IMR-90 (cell line): ENCODE measurements around the gene LRP1B. TPM values are rescaled to one million over a fixed set of nuclear protein-coding genes. Genes with fewer than 3 reads are reported as not detected.

Source experiments
- ATAC-seq: fragments of 200-7000 bp; cut with Tn5 transposase; 2 replicates; pipeline ENCODE4 v1.9.1; 2020; ENCODE audit warnings: low read depth, mild to moderate bottlenecking, moderate library complexity
- BruUV-seq: library from RNA; stranded (reverse); fragments of 400-500 nt; replicated peaks from 2 replicates; lab custom pipeline; 2021; lab: Mats Ljungman, UMichigan
- CTCF ChIA-PET: fragments of 300-600 bp; formaldehyde crosslinking; extraction: SDS; loops from one replicate; lab custom pipeline; 2021; ENCODE audit warnings: antibody characterized with exemption; lab: Yijun Ruan, JAX
- POLR2A ChIA-PET: fragments of 300-600 bp; sonication (Branson Sonifier 250); formaldehyde crosslinking; loops from one replicate; lab custom pipeline; 2022; ENCODE audit warnings: antibody characterized with exemption; ENCODE audit not compliant: unreplicated experiment; lab: Charles Lee
- DNase-seq: peaks from one replicate; pipeline ENCODE4 v3.0.0; 2013
- H2AFZ ChIP-seq: replicated peaks from 2 replicates; pipeline ENCODE3; 2013; ENCODE audit warnings: low read length, mild to moderate bottlenecking; ENCODE audit not compliant: poor library complexity
- H2AK5ac ChIP-seq: 2 replicates; pipeline ENCODE4 v1.6.1; 2013; ENCODE audit warnings: low read depth, low read length, inconsistent platforms
- H2AK9ac ChIP-seq: replicated peaks from 2 replicates; pipeline ENCODE3; 2013; ENCODE audit warnings: mild to moderate bottlenecking, low read depth, low read length, moderate library complexity; ENCODE audit not compliant: poor library complexity
- H2BK120ac ChIP-seq: 2 replicates; pipeline ENCODE4 v1.6.1; 2013; ENCODE audit warnings: low read depth, low read length, inconsistent platforms
- H2BK15ac ChIP-seq: 3 replicates; pipeline ENCODE4 v1.6.1; 2013; ENCODE audit warnings: low read depth, low read length, inconsistent platforms
- H2BK20ac ChIP-seq: 2 replicates; pipeline ENCODE4 v1.6.1; 2013; ENCODE audit warnings: low read depth, mild to moderate bottlenecking, inconsistent platforms, low read length, moderate library complexity
- H2BK5ac ChIP-seq: 2 replicates; pipeline ENCODE4 v1.6.1; 2013; ENCODE audit warnings: mild to moderate bottlenecking, low read depth, low read length, inconsistent platforms; ENCODE audit not compliant: poor library complexity, severe bottlenecking
- H3K14ac ChIP-seq: replicated peaks from 2 replicates; pipeline ENCODE4 v1.6.1; 2013; ENCODE audit warnings: low read depth, low read length, inconsistent platforms
- H3K18ac ChIP-seq: 2 replicates; pipeline ENCODE4 v1.6.1; 2013; ENCODE audit warnings: low read depth, low read length, control low read depth
- H3K23ac ChIP-seq: 2 replicates; pipeline ENCODE4 v1.6.1; 2013; ENCODE audit warnings: low read depth, low read length, inconsistent platforms
- H3K27ac ChIP-seq: 2 replicates; pipeline ENCODE4 v1.5.1; 2013; ENCODE audit warnings: mild to moderate bottlenecking, control low read depth, low read length; ENCODE audit not compliant: insufficient read depth
- H3K27me3 ChIP-seq: 2 replicates; pipeline ENCODE4 v1.6.1; 2013; ENCODE audit warnings: low read length; ENCODE audit not compliant: control insufficient read depth, insufficient read depth
- H3K36me3 ChIP-seq: 2 replicates; pipeline ENCODE4 v1.6.1; 2013; ENCODE audit warnings: low read length, mixed read lengths; ENCODE audit not compliant: control insufficient read depth, insufficient read depth
- H3K4ac ChIP-seq: 2 replicates; pipeline ENCODE4 v1.6.1; 2013; ENCODE audit warnings: low read depth, low read length, inconsistent platforms
- H3K4me1 ChIP-seq: 2 replicates; pipeline ENCODE4 v1.6.1; 2013; ENCODE audit warnings: low read length, mixed read lengths; ENCODE audit not compliant: control insufficient read depth, insufficient read depth
- H3K4me2 ChIP-seq: 2 replicates; pipeline ENCODE4 v1.6.1; 2013; ENCODE audit warnings: low read depth, mild to moderate bottlenecking, control low read depth, low read length, moderate library complexity
- H3K4me3 ChIP-seq: 2 replicates; pipeline ENCODE4 v1.5.1; 2013; ENCODE audit warnings: low read depth, mild to moderate bottlenecking, control low read depth, low read length, moderate library complexity; ENCODE audit not compliant: insufficient read depth
- H3K56ac ChIP-seq: 2 replicates; pipeline ENCODE4 v1.6.1; 2013; ENCODE audit warnings: low read length, inconsistent platforms; ENCODE audit not compliant: insufficient read depth; ENCODE audit errors: extremely low read depth
- H3K79me1 ChIP-seq, 2 experiments: 2 replicates each; pipeline ENCODE4 v1.6.1; 2013; ENCODE audit warnings: low read length in 2 of 2, inconsistent platforms in 1 of 2, low read depth in 1 of 2
- H3K9ac ChIP-seq: 2 replicates; pipeline ENCODE4 v1.6.1; 2013; ENCODE audit warnings: low read depth, low read length, control low read depth
- H3K9me1 ChIP-seq: 2 replicates; pipeline ENCODE4 v1.6.1; 2013; ENCODE audit warnings: low read length, inconsistent platforms; ENCODE audit not compliant: insufficient read depth
- H3K9me3 ChIP-seq: 2 replicates; pipeline ENCODE4 v1.6.1; 2013; ENCODE audit warnings: low read length; ENCODE audit not compliant: control insufficient read depth, insufficient read depth
- H4K20me1 ChIP-seq: 2 replicates; pipeline ENCODE4 v1.6.1; 2013; ENCODE audit warnings: low read length, inconsistent platforms; ENCODE audit not compliant: insufficient read depth
- H4K5ac ChIP-seq: 2 replicates; pipeline ENCODE4 v1.6.1; 2013; ENCODE audit warnings: mild to moderate bottlenecking, low read depth, low read length, control low read depth
- H4K8ac ChIP-seq, 2 experiments: 2 replicates each; pipeline ENCODE4 v1.6.1; 2013; ENCODE audit warnings: low read depth in 2 of 2, low read length in 2 of 2, control low read depth in 1 of 2, inconsistent platforms in 1 of 2
- H4K91ac ChIP-seq: 2 replicates; pipeline ENCODE4 v1.6.1; 2013; ENCODE audit warnings: low read depth, low read length, inconsistent platforms; ENCODE audit not compliant: insufficient read depth
- CEBPB ChIP-seq: IDR thresholded peaks from 2 replicates; pipeline ENCODE4 v1.6.1; 2012; ENCODE audit warnings: low read depth, low read length, improper control_type of control experiment
- MAFK ChIP-seq: IDR thresholded peaks from 2 replicates; pipeline ENCODE4 v1.6.1; 2012; ENCODE audit warnings: low read depth, low read length, improper control_type of control experiment
- MAZ ChIP-seq: IDR thresholded peaks from 2 replicates; pipeline ENCODE4 v1.6.1; 2012; ENCODE audit warnings: low read depth, mild to moderate bottlenecking, low read length, improper control_type of control experiment, moderate library complexity, borderline replicate concordance
- RFX5 ChIP-seq: IDR thresholded peaks from 2 replicates; pipeline ENCODE4 v1.8.0; 2012; ENCODE audit warnings: low read depth, mild to moderate bottlenecking, low read length, moderate library complexity
- SMC3 ChIP-seq: fragments of 150-350 bp; IDR thresholded peaks from 2 replicates; pipeline ENCODE4 v1.6.1; 2016; ENCODE audit warnings: low read depth, mild to moderate bottlenecking, antibody characterized with exemption, low read length, moderate library complexity
- WGBS, 2 experiments: methylation state at CpG; one replicate each; pipeline versions ENCODE4 v1.1.5 to v1.1.7; 2013; ENCODE audit warnings: missing lambda C conversion rate in 2 of 2; ENCODE audit not compliant: insufficient read length in 1 of 2; ENCODE audit errors: extremely low coverage in 2 of 2; 5-methylcytosine and 5-hydroxymethylcytosine counted together
- dilution Hi-C: fragments of 300-500 bp; cut with HindIII; formaldehyde crosslinking; loops from one replicate; pipeline ENCODE4 v1.14.3; 2018; ENCODE audit warnings: low sequenced_read_pairs; ENCODE audit not compliant: unreplicated experiment
- in situ Hi-C: fragments of 300-500 bp; cut with MboI; formaldehyde crosslinking; loops from 3 replicates; pipeline ENCODE4 v1.14.3; 2019; ENCODE audit warnings: low sequenced_read_pairs, inconsistent platforms, mixed read lengths
- intact Hi-C: fragments of 100-400 bp; cut with micrococcal nuclease; formaldehyde crosslinking; loops from 2 replicates; pipeline ENCODE4 v1.10.0; 2022
- polyA plus RNA-seq, 3 experiments: library from polyadenylated mRNA; depleted of rRNA; stranded (reverse); fragments of >200 nt; gene quantifications; 2 replicates each; pipeline ENCODE4 v1.2.3, GENCODE V29; 2012; ENCODE audit warnings: low replicate concordance in 1 of 3
- total RNA-seq: library from RNA; depleted of rRNA; stranded (reverse); fragments of >200 nt; gene quantifications from 2 replicates; pipeline ENCODE4 v1.2.3, GENCODE V29; 2012

LRP1B gene
- total and polyA plus RNA-seq, 2 of the 4 experiments (the other 2 are of a cell fraction), result under 0.01 to 0.02 TPM

DNA sequence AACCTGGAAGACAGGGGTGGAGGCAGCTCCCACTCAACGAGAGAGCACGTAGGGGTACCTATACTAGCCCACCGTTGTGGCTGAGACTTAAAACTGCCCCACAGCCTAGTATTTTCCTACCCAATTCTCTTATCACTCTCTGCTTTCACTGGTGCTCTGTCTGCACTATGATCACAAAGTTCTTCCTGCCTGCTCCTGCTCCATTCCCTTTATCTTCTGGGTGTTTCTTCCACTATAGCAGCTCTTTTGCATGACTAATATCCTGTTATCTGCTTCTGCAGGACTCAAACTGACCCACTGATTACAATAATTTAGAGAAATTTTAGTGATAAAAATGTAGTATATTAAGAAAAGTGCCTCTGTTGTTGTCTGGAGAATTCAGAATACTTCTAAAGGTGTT lies 184.8 kb downstream of the LRP1B start:
- ChIA-PET POLR2A (no interaction called here), CTCF (interaction anchor here (0.6 kb wide), 2 partner anchors 68 to 373 kb away, joined by 3 to 5 read pairs; no protein-coding TSS in a partner anchor)
- Histone ChIP-seq H3K4me3 (no peak overlapping the region), H3K18ac (no peak overlapping the region), H4K20me1 (no peaks in the 10 kb centered on the region), H2BK15ac (no peak overlapping the region), H3K9me1 (no peaks in the 10 kb centered on the region), H2AK5ac (no peak overlapping the region), H3K27ac (no peak overlapping the region), H2AFZ (no peak overlapping the region), H2BK20ac (no peak overlapping the region), H3K4ac (no peak overlapping the region), H3K4me1 (no peaks in the 10 kb centered on the region), H3K14ac (no peak overlapping the region), H3K27me3 (no peaks in the 10 kb centered on the region), H3K56ac (no peak overlapping the region), H4K91ac (no peak overlapping the region), H3K9ac (no peak overlapping the region), H3K36me3 (no peaks in the 10 kb centered on the region), H4K8ac (no peak overlapping the region), H2BK5ac (no peak overlapping the region), H3K79me1 (no peaks in the 10 kb centered on the region), H3K4me2 (no peak overlapping the region), H2BK120ac (no peak overlapping the region), H4K5ac (no peak overlapping the region), H2AK9ac (no peak overlapping the region), H3K23ac (no peak overlapping the region), H3K9me3 (no peaks in the 10 kb centered on the region; the same call in 1 of the 2 replicates)
- no peak for ATAC-seq
- dilution Hi-C loops, result no loop called here
- BruUV-seq, result no TSS peak
- intact Hi-C loops, result no loop called here
- WGBS, 2 experiments, result 69% methylated on average over 3 of the region's 3 CpGs; no CpG with 5 or more reads in 1 of the 2 experiments
- DNase-seq, result no peak
- in situ Hi-C loops, result no loop called here
- no peak for TF ChIP-seq MAZ
- no peak for TF ChIP-seq MAFK
- TF ChIP-seq RFX5, result no peak
- no peak for TF ChIP-seq SMC3
- no peak for TF ChIP-seq CEBPB
